EH (cell line): Measurements from ENCODE around the gene FARS2.

ENCODE experiments used
- DNase-seq: peaks from one replicate; pipeline ENCODE4 v3.0.0-alpha.2; 2015; ENCODE audit warnings: low read depth

Gene FARS2

GRCh38 chr6:5729080-5729434, 467.7 kb downstream of the FARS2 start:
- peak; percentile 30 for DNase-seq

DNA sequence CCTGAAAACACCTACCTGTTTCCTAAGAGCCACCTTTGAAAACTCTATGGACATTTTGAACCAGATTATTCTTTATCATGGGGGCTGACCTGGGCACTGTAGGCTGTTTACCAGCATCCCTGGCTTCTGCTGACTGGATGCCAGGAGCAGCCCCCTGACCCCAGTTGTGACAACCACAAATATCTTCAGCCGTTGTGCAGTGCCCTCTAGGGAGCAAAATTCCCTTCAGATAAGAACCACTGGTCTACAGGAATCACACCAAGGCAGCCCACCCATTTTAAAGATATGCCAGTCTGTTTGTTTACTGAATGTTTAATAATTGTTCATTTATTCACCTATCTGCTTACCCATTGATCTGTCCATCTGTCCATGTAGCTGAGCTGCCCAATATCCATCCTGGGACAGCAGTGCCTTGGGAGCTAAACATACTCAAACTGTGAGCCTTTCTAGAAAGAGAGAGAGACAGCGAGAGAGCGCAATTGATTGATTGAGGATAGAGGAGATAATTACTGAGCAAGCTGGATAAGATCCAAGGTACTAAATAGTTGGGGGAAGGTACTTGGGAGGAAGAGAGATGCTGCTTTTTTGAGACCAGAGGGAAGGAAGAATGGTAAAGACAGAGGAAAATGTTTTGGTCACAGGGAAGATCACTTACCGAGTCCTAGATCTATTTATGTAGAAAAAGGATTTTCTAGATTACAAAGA, 468.7 kb downstream of the FARS2 start:
- DNase-seq, result no peak

DNA sequence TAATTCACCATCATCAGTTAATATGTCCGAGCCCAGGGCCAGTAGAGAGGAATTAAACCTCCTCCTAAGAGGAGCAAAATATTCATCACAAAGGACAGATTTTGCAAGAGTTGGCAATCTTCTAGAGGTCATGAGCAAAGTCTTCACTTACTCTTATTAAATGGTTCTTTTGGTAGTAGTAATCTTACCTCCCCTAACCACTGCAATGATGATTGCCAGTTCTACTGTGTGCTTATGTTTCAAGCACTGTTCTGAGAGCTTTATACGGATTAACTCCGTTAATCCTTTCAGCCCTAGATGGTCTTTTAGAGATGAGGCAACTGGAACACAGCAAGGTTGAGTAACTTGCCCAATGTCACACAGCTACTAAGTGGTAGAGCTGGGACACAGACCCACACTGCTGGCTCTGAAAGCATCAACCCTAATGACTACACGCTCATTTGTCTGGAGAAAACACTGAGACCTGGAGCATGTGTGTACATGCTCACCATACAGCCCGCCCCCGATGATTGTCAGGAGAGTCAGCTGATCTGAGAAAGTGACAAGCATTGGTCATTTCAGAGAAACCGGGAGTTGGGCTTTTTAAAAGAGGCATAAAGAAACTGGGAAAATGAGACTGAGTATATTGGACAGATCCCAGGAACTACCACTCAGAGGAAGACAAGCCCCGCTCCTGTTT, 469.4 kb downstream of the FARS2 start:
- peak; percentile 24 for DNase-seq

DNA sequence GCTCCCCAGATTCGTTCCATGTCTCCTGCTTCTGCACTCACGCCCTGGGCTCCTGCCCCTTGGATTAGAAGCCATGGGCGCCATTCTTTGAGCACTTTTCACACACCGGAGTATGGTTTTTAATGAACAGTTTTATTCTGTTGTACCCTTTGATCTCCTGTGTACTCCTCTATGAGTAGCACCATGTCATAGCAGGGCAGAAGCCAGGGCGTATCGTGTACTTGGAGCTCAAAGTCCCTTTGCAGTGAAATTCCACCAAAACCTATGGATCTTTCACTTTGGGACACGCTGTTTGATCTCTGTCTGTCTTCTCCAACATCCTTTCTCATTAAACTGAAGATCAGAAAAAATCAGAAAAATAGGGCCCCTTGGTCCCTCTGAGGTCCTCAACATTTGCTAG, 470.1 kb downstream of the FARS2 start:
- no peak for DNase-seq

GRCh38 chr6:5732496-5732895, 471.2 kb downstream of the FARS2 start:
- DNase-seq, result no peak

GRCh38 chr6:5736016-5736738, 474.9 kb downstream of the FARS2 start:
- DNase-seq, result no peak

DNA sequence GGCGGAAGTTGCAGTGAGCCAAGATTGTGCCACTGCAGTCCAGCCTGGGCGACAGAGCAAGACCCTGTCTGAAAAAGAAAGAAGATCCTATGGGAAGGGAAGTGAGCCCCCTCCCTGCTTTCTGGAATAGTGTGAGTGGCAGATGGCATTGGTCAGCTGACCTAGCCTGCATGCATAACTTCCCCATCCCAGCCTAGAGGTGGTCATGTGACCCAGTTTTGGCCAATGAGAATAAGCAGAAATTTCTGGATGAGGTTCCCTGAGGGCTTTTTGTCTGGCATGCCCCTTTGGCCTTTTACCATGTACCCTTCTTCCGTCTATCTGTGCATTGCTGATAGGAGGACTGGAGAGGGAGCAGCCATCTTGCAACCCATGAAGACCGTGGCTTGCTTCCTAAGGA, 476.1 kb downstream of the FARS2 start:
- DNase-seq, result no peak

DNA sequence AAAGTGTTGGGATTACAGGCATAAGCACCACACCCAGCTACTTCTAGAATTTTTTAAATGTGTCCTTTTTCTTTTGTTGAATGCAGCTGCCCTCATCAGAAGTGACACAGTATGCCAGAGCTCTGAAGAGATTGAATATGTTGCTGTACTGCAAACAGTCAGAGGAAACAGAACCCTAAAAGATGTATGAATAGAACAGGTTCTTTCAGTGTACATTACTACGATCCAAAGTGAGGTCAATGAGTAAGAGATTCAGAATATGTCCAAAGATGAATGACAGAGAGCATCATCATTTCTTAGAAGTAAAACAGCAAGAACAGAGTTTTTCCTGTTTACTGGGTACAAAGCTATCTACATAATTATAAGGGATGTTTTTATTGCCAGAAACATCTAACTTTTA, 476.9 kb downstream of the FARS2 start:
- no peak for DNase-seq

- no peak for DNase-seq
These were observed 483.2 kb downstream of the FARS2 start for GRCh38 chr6:5744497-5744896.

GRCh38 chr6:5745081-5745480, 483.8 kb downstream of the FARS2 start:
- no peak for DNase-seq

DNA sequence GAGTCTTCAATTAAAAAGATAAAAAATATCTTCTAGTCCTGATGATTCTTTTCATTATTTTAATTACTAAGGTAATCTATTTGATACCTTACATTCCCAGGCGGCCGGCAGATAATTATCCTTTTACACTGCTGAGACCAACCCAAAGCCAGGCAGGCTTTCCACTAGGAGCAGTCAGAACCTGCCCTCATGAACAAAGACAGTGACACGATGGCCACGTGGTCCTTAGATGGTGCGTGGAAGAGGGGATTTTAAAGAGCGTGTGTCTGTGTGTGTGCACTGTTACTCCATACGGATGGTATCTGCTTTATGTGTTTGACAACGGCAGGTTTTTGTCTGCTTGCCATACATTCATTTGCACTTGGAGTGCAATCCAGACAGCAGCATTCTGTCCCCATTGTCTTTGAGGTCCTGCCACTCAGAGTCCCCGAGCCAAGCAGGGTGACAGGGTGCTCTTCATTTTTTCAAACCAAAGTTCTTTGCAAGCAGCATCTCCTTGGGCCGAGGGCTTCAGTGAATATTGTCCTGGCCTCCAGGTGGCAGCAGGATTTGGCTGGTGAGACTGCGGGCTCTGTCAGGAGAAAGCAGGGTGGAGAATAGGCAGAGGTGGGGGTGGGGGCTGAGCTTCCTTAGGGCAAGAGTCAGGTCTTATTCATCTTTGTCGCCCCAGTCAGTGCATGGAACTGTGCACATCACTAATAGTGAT, 484.9 kb downstream of the FARS2 start:
- DNase-seq, result peak; percentile 13

DNA sequence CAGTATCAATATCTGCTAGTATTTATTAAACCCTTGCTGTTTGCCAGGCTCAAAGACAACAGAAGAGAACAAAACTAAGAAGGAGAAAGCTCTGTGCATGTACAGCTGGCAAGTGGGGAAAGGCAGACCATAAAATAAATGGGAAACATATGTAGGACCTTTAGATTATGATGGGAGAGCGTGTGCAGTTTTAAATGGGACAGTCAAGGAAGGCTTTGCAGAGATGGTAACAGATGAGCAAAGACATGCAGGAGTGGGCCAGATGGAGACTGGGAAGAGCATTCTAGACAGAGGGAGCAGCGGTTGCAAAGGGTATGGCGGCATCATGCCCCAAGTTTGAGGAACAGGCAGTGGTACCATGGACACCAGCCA, 485.4 kb downstream of the FARS2 start:
- DNase-seq, result peak; percentile 23

- DNase-seq, result no peak
These were observed 486.1 kb downstream of the FARS2 start for GRCh38 chr6:5747379-5747778.

DNA sequence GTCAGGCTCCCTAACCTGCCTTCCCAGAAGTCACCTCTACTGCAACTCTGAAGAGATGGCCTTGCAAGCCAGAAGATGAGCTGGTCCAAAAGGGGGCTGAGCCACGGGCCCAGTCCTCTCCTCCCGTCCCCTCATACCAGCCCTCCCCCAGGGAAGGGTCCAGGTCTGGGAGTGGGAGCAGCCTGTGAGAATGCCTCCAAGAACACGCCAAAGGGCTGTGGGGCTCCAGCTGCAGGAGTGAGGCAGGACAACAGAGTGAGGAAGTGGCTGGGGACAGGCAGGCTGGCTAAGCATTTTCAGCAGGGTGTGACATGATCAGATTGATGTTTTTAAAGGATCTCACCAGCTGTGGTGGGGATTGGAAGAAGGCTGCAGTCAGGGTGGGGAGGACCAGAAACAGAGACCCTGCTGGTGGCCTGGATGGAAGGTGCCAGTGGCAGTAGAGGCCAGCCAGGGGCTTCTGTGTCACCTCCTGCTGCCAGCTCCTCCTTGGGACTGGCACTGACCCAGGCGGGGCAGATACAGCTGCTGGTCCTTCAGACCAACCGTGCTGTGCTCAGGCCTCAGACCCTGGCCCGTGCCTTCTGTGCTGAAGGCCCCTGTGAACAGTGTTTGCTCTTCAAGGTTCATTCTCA, 487.8 kb downstream of the FARS2 start:
- DNase-seq, result no peak

DNA sequence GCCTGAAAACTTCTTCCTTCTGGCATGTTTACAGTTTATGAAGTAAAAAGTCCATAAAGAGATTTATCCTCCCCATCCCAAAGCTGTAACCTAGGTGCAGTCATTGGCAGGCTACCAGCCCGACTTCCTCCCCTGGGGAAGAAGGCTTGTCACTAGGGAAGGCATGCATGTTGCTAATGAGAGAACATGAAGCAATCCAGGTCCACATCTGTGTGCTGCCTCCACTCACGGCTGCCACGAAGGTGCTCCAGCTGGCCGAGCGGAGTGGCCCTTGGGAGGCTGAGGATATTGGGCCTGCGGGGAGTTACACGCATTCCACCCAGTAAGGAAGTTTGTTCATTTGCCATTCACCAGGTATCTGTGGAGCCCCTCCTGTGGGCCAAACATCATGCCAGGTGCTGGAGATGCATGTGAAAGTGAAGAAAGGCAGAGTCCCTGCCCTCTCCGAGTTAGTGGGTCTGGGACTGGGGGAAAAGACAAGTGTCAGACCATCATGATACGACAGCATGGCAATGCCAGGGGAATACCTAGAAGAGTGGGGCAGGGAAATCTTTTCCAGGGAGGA, 488.4 kb downstream of the FARS2 start:
- no peak for DNase-seq

GRCh38 chr6:5751525-5752390, 490.4 kb downstream of the FARS2 start:
- DNase-seq, result peak; percentile 38

DNA sequence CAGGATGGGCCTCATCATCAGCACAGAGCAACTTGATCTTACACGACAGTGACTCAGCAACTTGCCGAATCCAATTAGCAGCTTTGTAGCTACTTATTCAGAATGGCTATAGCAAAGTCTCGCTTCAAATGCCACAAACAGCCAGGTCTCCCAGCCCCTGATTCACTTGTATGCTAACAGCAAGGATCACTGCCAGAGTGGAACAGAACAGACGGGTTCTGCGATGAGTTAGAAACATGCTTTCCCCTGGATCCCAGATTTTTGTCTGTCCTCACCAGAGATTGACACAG, 491.0 kb downstream of the FARS2 start:
- peak; percentile 85 for DNase-seq

- no peak for DNase-seq
These were observed 491.9 kb downstream of the FARS2 start for GRCh38 chr6:5753209-5753608.

- no peak for DNase-seq
These were observed 493.6 kb downstream of the FARS2 start for GRCh38 chr6:5754904-5755303.

DNA sequence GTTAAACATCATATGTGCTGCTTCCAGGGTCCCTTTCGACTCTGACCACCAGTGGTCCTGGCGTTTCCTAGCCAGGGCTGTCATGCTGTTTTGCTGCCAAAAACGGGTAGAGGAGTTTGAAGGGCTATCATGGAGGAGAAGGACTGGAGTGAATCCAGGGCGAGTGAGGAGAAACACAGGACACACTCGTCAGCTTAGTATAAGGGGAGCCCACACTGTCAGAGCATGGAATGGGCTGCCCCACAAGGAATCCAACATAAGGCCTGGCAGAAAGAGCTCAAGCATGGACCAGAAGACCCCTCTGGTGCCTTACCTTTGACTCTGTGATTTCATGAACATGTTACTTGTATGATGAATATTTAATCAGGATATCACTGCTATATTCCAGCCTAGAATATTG, 498.3 kb downstream of the FARS2 start:
- no peak for DNase-seq

- no peak for DNase-seq
These were observed 500.1 kb downstream of the FARS2 start for GRCh38 chr6:5761370-5761769.
